ENCODE data around the gene PHACTR1.
"Not testable (repeated sequence)": the region's sequence is repeated elsewhere in the genome, so short reads cannot be mapped to it uniquely, and the experiment has no call there.

PHACTR1 gene

GRCh38 chr6:12749531-12750379, 33.2 kb downstream of the PHACTR1 start:
- no peak for DNase-seq

- no peak for DNase-seq
These were observed 33.8 kb downstream of the PHACTR1 start for GRCh38 chr6:12750416-12750815.

- DNase-seq, result no peak
These were observed 35.2 kb downstream of the PHACTR1 start for GRCh38 chr6:12751694-12752325.

- no peak for DNase-seq
These were observed 36.5 kb downstream of the PHACTR1 start for GRCh38 chr6:12753036-12753435.

GRCh38 chr6:12760226-12760625, 43.7 kb downstream of the PHACTR1 start:
- no peak for DNase-seq

- DNase-seq, result no peak
These were observed 44.3 kb downstream of the PHACTR1 start for GRCh38 chr6:12760911-12761310.

- no peak for DNase-seq
These were observed 45.0 kb downstream of the PHACTR1 start for GRCh38 chr6:12761376-12762115.

GRCh38 chr6:12762731-12763434, 46.3 kb downstream of the PHACTR1 start:
- not testable (repeated sequence) for DNase-seq

- no peak for DNase-seq
These were observed 49.8 kb downstream of the PHACTR1 start for GRCh38 chr6:12766365-12766764.

- DNase-seq, result no peak
These were observed 50.4 kb downstream of the PHACTR1 start for GRCh38 chr6:12767016-12767415.

- no peak for DNase-seq
These were observed 53.1 kb downstream of the PHACTR1 start for GRCh38 chr6:12769556-12770256.

GRCh38 chr6:12772416-12772815, 55.8 kb downstream of the PHACTR1 start:
- no peak for DNase-seq

- no peak for DNase-seq
These were observed 59.7 kb downstream of the PHACTR1 start for GRCh38 chr6:12776291-12776690.

- no peak for DNase-seq
These were observed 63.2 kb downstream of the PHACTR1 start for GRCh38 chr6:12779772-12780171.

GRCh38 chr6:12782136-12782535, 65.6 kb downstream of the PHACTR1 start:
- no peak for DNase-seq

GRCh38 chr6:12785301-12785700, 68.7 kb downstream of the PHACTR1 start:
- no peak for DNase-seq

- no peak for DNase-seq
These were observed 69.4 kb downstream of the PHACTR1 start for GRCh38 chr6:12785921-12786320.

GRCh38 chr6:12791371-12791770, 74.8 kb downstream of the PHACTR1 start:
- DNase-seq, result no peak

- DNase-seq, result no peak
These were observed 81.8 kb downstream of the PHACTR1 start for GRCh38 chr6:12798326-12798725.

GRCh38 chr6:12800120-12800519, 83.6 kb downstream of the PHACTR1 start:
- DNase-seq, result no peak

- DNase-seq, result no peak
These were observed 84.6 kb downstream of the PHACTR1 start for GRCh38 chr6:12801141-12801540.

- DNase-seq, result no peak
These were observed 85.9 kb downstream of the PHACTR1 start for GRCh38 chr6:12802440-12802839.

All from DMS 273 treated with DMSO at 0.1 percent for 48 hours (cell line).